GM12801 (cell line): ENCODE data around the gene GALT.

Experiments used
- CTCF ChIP-seq: IDR thresholded peaks from one replicate; pipeline ENCODE4 v1.5.1; 2011; ENCODE audit warnings: control low read depth; ENCODE audit not compliant: insufficient read length; ENCODE audit errors: extremely low read depth

GALT gene

GRCh38 chr9:34656992-34657391 is 10.5 kb downstream of the GALT start:
- no peak for TF ChIP-seq CTCF

- TF ChIP-seq CTCF, result no peak
Measured at GRCh38 chr9:34658461-34658860, 12.0 kb downstream of the GALT start.

GRCh38 chr9:34659592-34660253 is 13.2 kb downstream of the GALT start:
- no peak for TF ChIP-seq CTCF

- no peak for TF ChIP-seq CTCF
Measured at GRCh38 chr9:34662526-34663302, 16.2 kb downstream of the GALT start, which contains the start of gene CCL27. CCL27 (minus strand) TSS chr9:34662657; CDS start chr9:34662633, 24 bp downstream.

- TF ChIP-seq CTCF, result no peak
Measured at GRCh38 chr9:34663303-34663605, 16.8 kb downstream of the GALT start.

GRCh38 chr9:34664281-34665066 is 18.0 kb downstream of the GALT start:
- TF ChIP-seq CTCF, result no peak

GRCh38 chr9:34665067-34665380 is 18.5 kb downstream of the GALT start:
- TF ChIP-seq CTCF, result no peak
